Smooth muscle cell (in vitro differentiated cells): ENCODE results near the gene HPCAL1. TPM values are rescaled to one million over a fixed set of nuclear protein-coding genes. Genes with fewer than 3 reads are reported as not detected.

Source experiments
- DNase-seq: peaks from one replicate; lab custom pipeline; 2025; ENCODE audit not compliant: unreplicated experiment; lab: John Stamatoyannopoulos, UW
- H2AFZ ChIP-seq: fragments of 200-600 bp; sonication (generic); 2 replicates; pipeline ENCODE4 v1.6.0; 2016; ENCODE audit warnings: antibody characterized with exemption, low read depth, mild to moderate bottlenecking
- H3F3A ChIP-seq: fragments of 200-600 bp; sonication (generic); 2 replicates; pipeline ENCODE4 v1.6.0; 2017; ENCODE audit warnings: antibody characterized with exemption, low read depth
- H3K27ac ChIP-seq: fragments of 200-600 bp; sonication (generic); 2 replicates; pipeline ENCODE4 v1.5.1; 2016; ENCODE audit warnings: low read depth, mild to moderate bottlenecking
- H3K27me3 ChIP-seq: fragments of 200-600 bp; sonication (generic); 2 replicates; pipeline ENCODE4 v1.6.1; 2016; ENCODE audit warnings: low read depth, mild to moderate bottlenecking
- H3K36me3 ChIP-seq: fragments of 200-600 bp; sonication (generic); 2 replicates; pipeline ENCODE4 v1.5.1; 2016; ENCODE audit warnings: low read depth
- H3K4me1 ChIP-seq: fragments of 200-600 bp; sonication (generic); 2 replicates; pipeline ENCODE4 v1.5.1; 2016; ENCODE audit warnings: low read depth
- H3K4me2 ChIP-seq: fragments of 200-600 bp; sonication (generic); 2 replicates; pipeline ENCODE4 v1.6.0; 2016; ENCODE audit warnings: mild to moderate bottlenecking
- H3K4me3 ChIP-seq: fragments of 200-600 bp; sonication (generic); 2 replicates; pipeline ENCODE4 v1.5.1; 2016; ENCODE audit warnings: mild to moderate bottlenecking
- H3K79me2 ChIP-seq: fragments of 200-600 bp; sonication (generic); 2 replicates; pipeline ENCODE4 v1.6.0; 2016; ENCODE audit warnings: low read depth, mild to moderate bottlenecking
- H3K9ac ChIP-seq: fragments of 200-600 bp; sonication (generic); 2 replicates; pipeline ENCODE4 v1.6.0; 2016; ENCODE audit warnings: low read depth
- H3K9me3 ChIP-seq: fragments of 200-600 bp; sonication (generic); replicated peaks from 2 replicates; pipeline ENCODE4 v1.5.1; 2016; ENCODE audit warnings: low read depth
- H4K20me1 ChIP-seq: fragments of 200-600 bp; sonication (generic); 2 replicates; pipeline ENCODE4 v1.6.0; 2016; ENCODE audit warnings: low read depth
- WGBS: methylation state at CpG from one replicate; pipeline ENCODE4 v1.1.7; 2016; ENCODE audit warnings: low lambda C conversion rate; 5-methylcytosine and 5-hydroxymethylcytosine counted together
- polyA plus RNA-seq: library from polyadenylated mRNA; unstranded; fragments of >200 nt; fragmentation: Nextera tagmentation; extraction: Ambion mirVana; gene quantifications from 2 replicates; pipeline ENCODE4 v1.2.1, GENCODE V29; 2016
- total RNA-seq: library from RNA; depleted of rRNA; stranded (reverse); fragments of >200 nt; gene quantifications from 2 replicates; pipeline ENCODE4 v1.2.3, GENCODE V29; 2014
- TF ChIP-seq, protein P1 (sequence below): fragments of 200-600 bp; sonication (generic); IDR thresholded peaks from 2 replicates; pipeline ENCODE4 v1.5.1; 2017; ENCODE audit warnings: borderline replicate concordance, mild to moderate bottlenecking, antibody characterized with exemption; ENCODE audit not compliant: insufficient read depth, poor library complexity, severe bottlenecking

The HPCAL1 gene
- total and polyA plus RNA-seq, 2 experiments from 2014 or later: 11.7 to 15.8 TPM

GRCh38 chr2:10266133-10266620, 36.5 kb upstream of the HPCAL1 start:
- H3K36me3 ChIP-seq: no peaks in the 10 kb centered on the region
- H3K9me3 ChIP-seq: no peaks in the 10 kb centered on the region
- no peaks in the 10 kb centered on the region for H3K4me1 ChIP-seq
- H3K4me2 ChIP-seq: no peak overlapping the region
- H4K20me1 ChIP-seq: no peaks in the 10 kb centered on the region
- H3F3A ChIP-seq: no peaks in the 10 kb centered on the region
- no peak overlapping the region for H3K4me3 ChIP-seq
- no peak overlapping the region for H2AFZ ChIP-seq
- H3K27me3 ChIP-seq: no peaks in the 10 kb centered on the region
- 79% methylated on average over 10 of the region's 10 CpGs for WGBS
- no peak overlapping the region for H3K9ac ChIP-seq
- no peaks in the 10 kb centered on the region for H3K79me2 ChIP-seq
- TF ChIP-seq, protein P1, sequence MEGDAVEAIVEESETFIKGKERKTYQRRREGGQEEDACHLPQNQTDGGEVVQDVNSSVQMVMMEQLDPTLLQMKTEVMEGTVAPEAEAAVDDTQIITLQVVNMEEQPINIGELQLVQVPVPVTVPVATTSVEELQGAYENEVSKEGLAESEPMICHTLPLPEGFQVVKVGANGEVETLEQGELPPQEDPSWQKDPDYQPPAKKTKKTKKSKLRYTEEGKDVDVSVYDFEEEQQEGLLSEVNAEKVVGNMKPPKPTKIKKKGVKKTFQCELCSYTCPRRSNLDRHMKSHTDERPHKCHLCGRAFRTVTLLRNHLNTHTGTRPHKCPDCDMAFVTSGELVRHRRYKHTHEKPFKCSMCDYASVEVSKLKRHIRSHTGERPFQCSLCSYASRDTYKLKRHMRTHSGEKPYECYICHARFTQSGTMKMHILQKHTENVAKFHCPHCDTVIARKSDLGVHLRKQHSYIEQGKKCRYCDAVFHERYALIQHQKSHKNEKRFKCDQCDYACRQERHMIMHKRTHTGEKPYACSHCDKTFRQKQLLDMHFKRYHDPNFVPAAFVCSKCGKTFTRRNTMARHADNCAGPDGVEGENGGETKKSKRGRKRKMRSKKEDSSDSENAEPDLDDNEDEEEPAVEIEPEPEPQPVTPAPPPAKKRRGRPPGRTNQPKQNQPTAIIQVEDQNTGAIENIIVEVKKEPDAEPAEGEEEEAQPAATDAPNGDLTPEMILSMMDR: no peak
- no peak for DNase-seq
- H3K27ac ChIP-seq: no peak overlapping the region

DNA sequence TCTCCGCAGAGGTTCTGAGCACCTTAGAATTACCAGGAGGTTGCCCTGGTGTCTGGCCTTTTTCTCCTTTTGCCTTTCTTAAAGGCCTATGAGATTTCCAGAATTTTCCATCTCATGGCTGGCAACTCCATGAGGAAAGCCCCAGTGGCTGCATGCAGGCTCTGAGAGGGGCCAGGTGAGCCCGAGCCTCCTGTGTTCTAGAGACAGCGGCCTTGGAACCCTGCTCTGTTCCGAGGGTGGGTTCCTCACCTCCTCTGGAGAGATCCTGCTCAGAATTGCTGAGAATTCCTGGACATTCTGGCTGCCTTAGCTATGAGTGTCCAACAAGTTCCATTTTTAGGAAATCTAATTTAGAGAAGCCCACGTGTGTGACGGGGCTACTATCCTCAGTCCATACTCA, 35.7 kb upstream of the HPCAL1 start:
- no peak for DNase-seq
- Histone ChIP-seq H3K4me3 (no peak overlapping the region), H4K20me1 (no peaks in the 10 kb centered on the region), H3K9me3 (no peaks in the 10 kb centered on the region), H2AFZ (no peak overlapping the region), H3K9ac (no peak overlapping the region), H3K4me1 (no peaks in the 10 kb centered on the region), H3F3A (no peaks in the 10 kb centered on the region), H3K27me3 (no peaks in the 10 kb centered on the region), H3K27ac (no peak overlapping the region), H3K79me2 (no peaks in the 10 kb centered on the region), H3K36me3 (no peaks in the 10 kb centered on the region), H3K4me2 (no peak overlapping the region)
- over 99% methylated on average over 6 of the region's 6 CpGs for WGBS
- TF ChIP-seq, protein P1: no peak

DNA sequence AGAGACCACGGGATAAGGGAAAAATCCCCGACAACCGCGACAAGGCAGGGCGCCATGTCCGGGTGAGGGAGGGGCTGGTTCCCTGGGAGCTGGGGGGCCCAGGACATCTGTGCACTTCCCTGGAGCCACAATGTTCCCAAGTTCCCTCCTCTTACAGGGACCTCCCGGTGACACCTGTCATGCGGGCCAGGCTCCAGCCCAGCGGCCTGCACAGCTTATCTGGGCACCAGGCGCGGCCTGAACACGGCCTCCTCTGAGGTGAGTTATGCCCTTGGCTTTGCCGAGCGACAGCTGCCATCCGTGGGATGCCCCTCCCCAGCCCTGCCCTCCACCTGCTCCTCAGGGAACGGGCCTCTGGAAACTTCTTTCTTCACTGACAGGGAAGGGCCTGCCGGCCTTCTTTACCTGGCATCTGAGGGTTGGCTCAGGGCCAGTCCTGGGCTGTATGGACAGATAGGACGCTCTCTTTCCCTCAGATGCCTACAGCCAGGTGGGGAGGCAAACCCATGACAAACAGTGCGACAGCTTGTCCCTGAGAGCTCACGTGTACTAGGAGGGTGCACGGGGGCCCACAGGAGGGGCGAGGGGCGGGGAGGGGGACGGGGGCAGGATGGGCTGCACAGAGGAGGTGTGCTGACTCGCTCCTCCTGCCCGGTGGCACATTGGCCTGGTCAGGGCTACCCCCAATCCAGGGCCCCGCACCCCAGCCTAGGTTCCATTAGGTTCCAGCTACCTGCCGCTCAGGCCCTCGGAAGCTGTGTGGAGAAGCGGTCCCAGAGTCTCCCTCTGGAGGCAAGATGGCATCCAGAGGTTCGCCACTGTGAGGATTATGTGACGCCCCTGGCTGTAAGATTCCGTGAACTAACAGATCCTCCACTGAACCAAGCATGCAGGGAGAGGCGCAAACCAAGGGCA, 34.9 kb upstream of the HPCAL1 start:
- Histone ChIP-seq H3K9ac (no peak overlapping the region), H3F3A (no peaks in the 10 kb centered on the region), H3K79me2 (no peaks in the 10 kb centered on the region), H3K36me3 (no peaks in the 10 kb centered on the region), H3K4me2 (no peak overlapping the region), H3K4me3 (no peak overlapping the region), H3K9me3 (no peaks in the 10 kb centered on the region), H3K4me1 (no peaks in the 10 kb centered on the region), H3K27me3 (no peaks in the 10 kb centered on the region), H2AFZ (no peak overlapping the region), H3K27ac (no peak overlapping the region), H4K20me1 (no peaks in the 10 kb centered on the region)
- 91% methylated on average over 29 of the region's 34 CpGs for WGBS
- no peak for DNase-seq
- TF ChIP-seq, protein P1: no peak
